K562 (cell line): Measurements from ENCODE around the gene ADD2. TPM values are rescaled to one million over a fixed set of nuclear protein-coding genes. Genes with fewer than 3 reads are reported as not detected.

Source experiments
- FOXJ3 ChIP-seq: sonication (generic); formaldehyde crosslinking; IDR thresholded peaks from 2 replicates; pipeline ENCODE4 v1.4.0; 2020; ENCODE audit warnings: mild to moderate bottlenecking, missing genetic modification reagents
- IFI16 ChIP-seq: fragments of 250-450 bp; sonication (Bioruptor Pico); IDR thresholded peaks from 2 replicates; pipeline ENCODE4 v2.1.2; 2022; ENCODE audit warnings: mild to moderate bottlenecking, inconsistent platforms
- IRF1 ChIP-seq: sonication (generic); formaldehyde crosslinking; IDR thresholded peaks from 2 replicates; pipeline ENCODE4 v1.8.0; 2022; ENCODE audit warnings: missing genetic modification reagents, mild to moderate bottlenecking, borderline replicate concordance
- NRF1 ChIP-seq, 2 experiments: fragments of 450-650 bp; IDR thresholded peaks in 1 of 2; conservative IDR thresholded peaks in 1 of 2; 2 replicates each; pipeline ENCODE4 v1.6.1; 2014; ENCODE audit warnings: mild to moderate bottlenecking in 2 of 2
- RBBP5 ChIP-seq: fragments of 200-600 bp; sonication (generic); IDR thresholded peaks from 2 replicates; pipeline ENCODE4 v1.6.1; 2012; ENCODE audit warnings: borderline replicate concordance, mild to moderate bottlenecking, low read length, control low read depth, inconsistent platforms; ENCODE audit not compliant: insufficient read depth, poor library complexity, severe bottlenecking
- RBM25 ChIP-seq: fragments of 200-400 bp; formaldehyde crosslinking; IDR thresholded peaks from 2 replicates; pipeline ENCODE4 v1.6.1; 2018; ENCODE audit warnings: low read length, low read depth, moderate library complexity; ENCODE audit not compliant: severe bottlenecking
- SP2 ChIP-seq: IDR thresholded peaks from 2 replicates; pipeline ENCODE4 v1.6.1; 2011; ENCODE audit warnings: mild to moderate bottlenecking, low read depth, low read length, moderate library complexity; ENCODE audit not compliant: poor library complexity, severe bottlenecking; ENCODE audit errors: extremely low read depth
- ZBTB43 ChIP-seq: sonication (generic); formaldehyde crosslinking; IDR thresholded peaks from 2 replicates; pipeline ENCODE4 v1.8.0; 2023; ENCODE audit warnings: mild to moderate bottlenecking, missing genetic modification reagents
- ZBTB49 ChIP-seq: sonication (generic); formaldehyde crosslinking; IDR thresholded peaks from 2 replicates; pipeline ENCODE4 v1.8.0; 2022; ENCODE audit warnings: missing genetic modification reagents, mild to moderate bottlenecking, borderline replicate concordance
- ZNF274 ChIP-seq: IDR thresholded peaks from 2 replicates; pipeline ENCODE4 v1.6.1; 2011; ENCODE audit warnings: low read depth, mild to moderate bottlenecking, low read length, moderate library complexity, borderline replicate concordance
- ZNF436 ChIP-seq: fragments of 250-450, 450-650 bp; sonication (Bioruptor Pico); formaldehyde crosslinking; IDR thresholded peaks from 2 replicates; pipeline ENCODE4 v1.7.0; 2020; ENCODE audit warnings: mild to moderate bottlenecking
- ZNF445 ChIP-seq: fragments of 250-450 bp; sonication (Bioruptor Pico); IDR thresholded peaks from 2 replicates; pipeline ENCODE4 v1.4.0; 2020; ENCODE audit warnings: low read depth, mild to moderate bottlenecking, moderate library complexity
- ZNF561 ChIP-seq: fragments of 450-650 bp; formaldehyde crosslinking; conservative IDR thresholded peaks from 2 replicates; pipeline ENCODE4 v1.4.0; 2020; ENCODE audit warnings: mild to moderate bottlenecking, moderate library complexity
- ZNF609 ChIP-seq: sonication (generic); formaldehyde crosslinking; IDR thresholded peaks from 2 replicates; pipeline ENCODE4 v1.8.1; 2023; ENCODE audit warnings: missing genetic modification reagents, mild to moderate bottlenecking, borderline replicate concordance
- ZNF778 ChIP-seq: fragments of 450-650 bp; formaldehyde crosslinking; IDR thresholded peaks from 2 replicates; pipeline ENCODE4 v1.4.0; 2020; ENCODE audit warnings: mild to moderate bottlenecking, moderate library complexity
- polyA plus RNA-seq, 8 experiments: library from polyadenylated mRNA; depleted of rRNA in 4 of 8; stranded (reverse) in 5 of 8; unstranded in 3 of 8; fragments of >200 nt; fragmentation: Nextera tagmentation in 2 of 8; fragmentation: Illumina TruSeq in 1 of 8; extraction: Ambion mirVana in 2 of 8; extraction: Trizol in 1 of 8; gene quantifications; 2 replicates each; pipeline versions ENCODE4 v1.2.1 to v1.2.3, GENCODE V29; 2011 to 2014; ENCODE audit warnings: inconsistent platforms in 1 of 8, missing spikeins in 1 of 8
- total RNA-seq, 7 experiments: library from RNA; depleted of rRNA in 6 of 7; stranded (reverse); fragments of >200 nt in 6 of 7; fragmentation: Illumina TruSeq in 2 of 7; extraction: Trizol in 2 of 7; gene quantifications; 2 replicates each; pipeline versions ENCODE4 v1.2.1 to v1.2.3, GENCODE V29; 2011 to 2021; ENCODE audit warnings: low replicate concordance in 1 of 7

The ADD2 gene
- total and polyA plus RNA-seq, 9 of the 15 experiments (the other 6 are each of a cell fraction or from before 2014, with no cell fraction given): 3.5 to 63.0 (median 36.2) TPM

GRCh38 chr2:70767079-70767698, 811 bp downstream of the ADD2 start (continued):
- no peak for TF ChIP-seq ZBTB49 (CRISPR knock-in tag)
- no peak for TF ChIP-seq ZNF436
- no peak for TF ChIP-seq ZNF609 (CRISPR knock-in tag)
- no peak for TF ChIP-seq ZNF445 (CRISPR knock-in tag)
- TF ChIP-seq RBM25: no peak
- no peak for TF ChIP-seq SP2
- no peak for TF ChIP-seq ZBTB43 (CRISPR knock-in tag)
- no peak for TF ChIP-seq IFI16
- no peak for TF ChIP-seq FOXJ3
- no peak for TF ChIP-seq IRF1
- peak in 1 of 2 experiments; percentile 42; a peak in 2 of 4 replicates for TF ChIP-seq NRF1 (conservative IDR thresholded peaks at IDR 0.05 in 1 of 2, IDR thresholded peaks at IDR 0.05 in 1 of 2)
- no peak for TF ChIP-seq RBBP5
- TF ChIP-seq ZNF274: no peak
- TF ChIP-seq ZNF778 (CRISPR knock-in tag): no peak
- TF ChIP-seq ZNF561: no peak
